ENCODE results near the gene KLHL15.

The KLHL15 gene

DNA sequence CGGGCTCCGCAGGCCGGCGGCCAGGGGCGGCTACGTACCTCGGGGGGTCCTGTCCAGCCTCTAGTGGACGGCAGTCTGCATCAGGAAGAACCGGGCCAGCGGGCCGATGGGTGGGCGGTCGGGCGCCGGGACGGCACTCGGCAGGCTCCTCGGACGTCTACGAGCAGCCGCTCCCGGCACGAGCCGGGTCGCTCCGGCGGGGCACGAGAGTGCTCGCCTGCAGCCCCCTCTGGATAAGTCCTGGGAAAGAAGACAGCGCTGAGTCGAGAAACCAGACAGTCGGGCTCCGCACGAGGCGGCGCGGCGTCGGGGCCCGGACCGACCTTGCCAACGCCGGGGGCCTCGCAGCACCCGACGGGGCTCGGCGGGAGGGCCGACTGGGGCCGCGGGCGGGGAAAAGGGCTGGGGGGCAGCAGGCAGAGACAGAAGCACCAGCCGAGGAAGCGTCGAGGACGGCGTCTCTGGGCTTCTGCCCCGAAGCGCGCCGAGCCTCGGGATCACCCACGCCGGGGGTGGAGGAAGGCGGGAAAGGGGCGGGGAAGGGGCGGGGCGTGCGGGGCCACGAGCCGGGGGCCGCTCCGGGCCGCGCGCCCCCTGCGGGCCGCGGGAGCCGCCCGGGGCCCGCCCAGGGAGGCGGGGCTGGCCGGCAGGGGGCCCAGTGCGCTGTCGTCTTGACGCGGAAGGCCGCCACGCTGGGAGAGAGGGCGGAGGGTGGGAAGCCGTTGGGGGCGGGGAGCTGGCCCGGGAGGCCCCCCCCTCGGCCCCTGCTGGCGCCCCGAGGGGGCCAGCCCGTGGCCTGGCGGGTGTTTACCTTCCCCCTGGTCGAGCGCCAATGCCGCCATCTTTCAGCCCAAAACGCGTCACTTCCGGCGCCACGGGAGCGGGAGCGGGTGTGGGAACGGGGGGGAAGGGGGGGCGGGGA lies 1.9 kb downstream of the KLHL15 start:
- DNase-seq (ENCODE audit: low read depth): peak; percentile 40
- TF ChIP-seq CTCF (IDR thresholded peaks at IDR 0.05; ENCODE audit: control insufficient read depth, extremely low read depth, insufficient read depth): peak; percentile 22; the same call in 1 of the 2 replicates
- H3K4me3 ChIP-seq (ENCODE audit: low read depth, low read length): peak overlapping the region; percentile 73

- H3K4me3 ChIP-seq (ENCODE audit: low read depth, low read length): peak overlapping the region; percentile 73
- no peak for DNase-seq (ENCODE audit: low read depth)
- TF ChIP-seq CTCF (IDR thresholded peaks at IDR 0.05; ENCODE audit: control insufficient read depth, extremely low read depth, insufficient read depth): no peak
Observed at GRCh38 chrX:24023972-24024669, 2.9 kb downstream of the KLHL15 start.

DNA sequence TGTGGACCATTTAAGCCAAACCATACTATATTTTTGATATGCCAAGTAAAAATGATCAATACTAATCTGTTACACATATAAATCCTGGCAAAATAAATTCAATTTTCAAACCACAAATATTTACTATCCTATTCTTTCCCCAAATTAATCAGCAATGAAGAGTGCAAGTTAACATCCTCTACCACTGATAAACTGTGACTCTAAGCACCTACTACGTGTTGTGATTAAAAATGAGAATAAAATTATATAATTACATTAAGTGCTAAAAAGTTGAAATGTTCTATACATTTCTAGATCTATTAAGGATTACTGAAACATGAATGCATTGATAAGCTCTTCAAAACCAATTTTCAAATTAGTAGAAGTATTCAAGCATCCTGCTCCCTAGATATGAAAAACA lies 3.4 kb downstream of the KLHL15 start:
- TF ChIP-seq CTCF (IDR thresholded peaks at IDR 0.05; ENCODE audit: control insufficient read depth, extremely low read depth, insufficient read depth): no peak
- no peak for DNase-seq (ENCODE audit: low read depth)
- peak overlapping the region; percentile 73 for H3K4me3 ChIP-seq (ENCODE audit: low read depth, low read length)

DNA sequence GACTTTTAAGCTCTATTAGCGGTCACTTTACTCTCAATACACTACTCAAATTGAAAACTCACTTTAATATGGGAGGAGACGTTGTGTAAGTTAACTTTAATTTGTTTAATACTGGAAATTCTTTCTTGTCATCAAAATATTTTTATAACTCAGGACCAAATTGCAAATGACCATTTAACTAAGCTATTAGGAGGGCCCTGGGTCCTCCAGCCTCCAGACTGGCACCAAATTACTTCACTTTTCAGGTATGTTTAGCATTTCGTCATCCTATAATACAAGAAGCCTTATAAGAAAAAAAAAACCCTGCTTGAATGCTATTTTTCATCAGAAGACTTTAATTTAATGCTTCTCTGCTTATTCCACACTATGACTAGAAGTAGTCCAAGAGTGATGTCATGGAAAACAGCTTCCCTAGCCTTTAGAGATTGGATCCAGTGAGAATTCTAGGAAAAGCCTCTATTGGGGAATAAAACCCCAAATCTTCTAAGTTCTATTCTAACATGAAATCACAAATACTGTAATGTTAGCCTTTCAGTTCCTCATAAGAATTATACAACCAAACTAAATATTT lies 6.6 kb downstream of the KLHL15 start:
- no peak overlapping the region for H3K4me3 ChIP-seq (ENCODE audit: low read depth, low read length)
- DNase-seq (ENCODE audit: low read depth): no peak
- no peak for TF ChIP-seq CTCF (IDR thresholded peaks at IDR 0.05; ENCODE audit: control insufficient read depth, extremely low read depth, insufficient read depth)

DNA sequence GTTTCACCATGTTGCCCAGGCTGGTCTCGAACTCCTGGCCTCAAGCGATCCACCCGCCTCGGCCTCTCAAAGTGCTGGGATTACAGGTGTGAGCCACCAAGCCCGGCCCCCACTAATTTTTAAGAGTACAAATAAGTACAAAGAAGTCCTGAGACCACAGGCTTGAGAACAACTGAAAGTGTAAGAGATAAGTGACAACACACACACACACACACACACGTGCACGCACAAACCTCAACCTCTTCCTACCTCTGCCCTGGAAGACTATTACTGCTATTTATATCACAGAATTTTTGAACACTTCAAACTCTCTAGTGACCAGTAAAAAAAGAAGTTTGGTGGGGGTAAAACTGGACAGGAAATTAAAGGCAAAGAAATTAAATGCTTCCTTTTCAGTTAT lies 7.5 kb downstream of the KLHL15 start:
- no peak for DNase-seq (ENCODE audit: low read depth)
- no peak for TF ChIP-seq CTCF (IDR thresholded peaks at IDR 0.05; ENCODE audit: control insufficient read depth, extremely low read depth, insufficient read depth)
- H3K4me3 ChIP-seq (ENCODE audit: low read depth, low read length): no peak overlapping the region

GRCh38 chrX:24018809-24019208 lies 8.2 kb downstream of the KLHL15 start:
- no peak overlapping the region for H3K4me3 ChIP-seq (ENCODE audit: low read depth, low read length)
- TF ChIP-seq CTCF (IDR thresholded peaks at IDR 0.05; ENCODE audit: control insufficient read depth, extremely low read depth, insufficient read depth): no peak
- no peak for DNase-seq (ENCODE audit: low read depth)

Measured in LNCaP clone FGC (cell line).